ENCODE data around the gene ELMO1.

The ELMO1 gene

GRCh38 chr7:37118004-37118403 is 330.7 kb downstream of the ELMO1 start:
- in situ Hi-C loops (cut with HindIII; ENCODE audit: low pct_unique_long_range_greater_than_20kb, low sequenced_read_pairs), result no loop called here
- no peak for TF ChIP-seq JUND (IDR thresholded peaks at IDR 0.05; ENCODE audit: low read depth)
- DNase-seq (ENCODE audit: low read depth in 1 of 2, low spot score in 1 of 2), result no peak

- no peak for TF ChIP-seq JUND (IDR thresholded peaks at IDR 0.05; ENCODE audit: low read depth)
- in situ Hi-C loops (cut with HindIII; ENCODE audit: low pct_unique_long_range_greater_than_20kb, low sequenced_read_pairs), result no loop called here
- no peak for DNase-seq (ENCODE audit: low read depth in 1 of 2, low spot score in 1 of 2)
Observed at GRCh38 chr7:37117292-37117691, 331.4 kb downstream of the ELMO1 start.

- no peak for TF ChIP-seq JUND (IDR thresholded peaks at IDR 0.05; ENCODE audit: low read depth)
- no peak for DNase-seq (ENCODE audit: low read depth in 1 of 2, low spot score in 1 of 2)
- in situ Hi-C loops (cut with HindIII; ENCODE audit: low pct_unique_long_range_greater_than_20kb, low sequenced_read_pairs), result no loop called here
Observed at GRCh38 chr7:37116093-37116701, 332.5 kb downstream of the ELMO1 start.

DNA sequence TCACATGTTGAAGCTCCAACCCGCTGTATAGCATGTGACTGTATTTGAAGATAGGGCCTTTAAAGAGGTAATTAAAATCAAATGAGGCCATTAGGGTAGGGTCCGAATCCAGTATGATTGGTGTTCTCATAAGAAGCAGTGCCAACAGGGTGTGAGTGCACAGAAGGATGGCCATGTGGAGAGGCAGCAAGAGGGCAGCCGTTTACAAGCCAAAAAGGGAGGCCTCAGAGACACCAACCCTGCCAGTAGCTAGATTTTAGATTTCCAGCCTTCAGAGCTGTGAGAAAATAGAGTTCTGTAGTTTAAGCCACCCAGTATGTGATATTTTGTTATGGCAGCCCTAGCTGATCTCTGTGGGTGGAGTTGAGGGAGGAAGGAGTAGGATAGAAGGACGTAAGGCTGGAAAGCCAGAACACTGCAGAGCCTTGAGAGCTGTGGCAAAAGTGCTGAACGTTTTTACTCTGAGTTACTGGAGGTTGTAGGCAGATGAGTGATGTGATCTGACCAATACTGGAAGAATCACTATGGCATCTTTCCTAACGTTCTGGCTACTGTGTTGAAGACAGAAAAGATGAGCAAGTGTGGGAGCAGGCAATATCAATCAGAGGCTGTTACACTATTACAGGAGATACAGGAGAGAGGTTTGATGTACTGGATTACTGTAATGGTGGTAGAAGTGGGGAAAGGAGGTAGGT is 334.9 kb downstream of the ELMO1 start:
- no peak for TF ChIP-seq JUND (IDR thresholded peaks at IDR 0.05; ENCODE audit: low read depth)
- DNase-seq (ENCODE audit: low read depth in 1 of 2, low spot score in 1 of 2), result no peak
- in situ Hi-C loops (cut with HindIII; ENCODE audit: low pct_unique_long_range_greater_than_20kb, low sequenced_read_pairs), result no loop called here

GRCh38 chr7:37112876-37113275 is 335.8 kb downstream of the ELMO1 start:
- peak in 1 of 2 experiments; percentile 28 for DNase-seq (ENCODE audit: low read depth in 1 of 2, low spot score in 1 of 2)
- in situ Hi-C loops (cut with HindIII; ENCODE audit: low pct_unique_long_range_greater_than_20kb, low sequenced_read_pairs), result no loop called here
- TF ChIP-seq JUND (IDR thresholded peaks at IDR 0.05; ENCODE audit: low read depth), result no peak

DNA sequence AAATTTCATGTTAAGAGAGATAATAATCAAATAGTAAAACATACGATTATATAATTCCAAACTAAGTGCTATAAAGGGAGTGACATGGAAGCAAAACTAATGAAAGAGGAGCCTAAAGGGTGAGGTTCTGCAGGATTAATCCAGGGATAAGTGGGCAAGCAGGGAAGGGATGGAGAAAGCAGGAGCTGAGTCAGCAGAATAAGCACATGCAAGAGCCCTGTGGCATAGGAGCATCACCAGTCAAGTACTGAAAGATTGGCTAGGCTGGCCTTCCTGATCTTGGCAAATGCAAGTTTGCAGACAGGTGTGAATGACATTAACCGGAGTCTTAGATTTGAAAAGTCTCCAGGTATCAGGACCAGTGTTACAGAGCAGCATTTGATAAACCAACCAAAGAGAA is 336.4 kb downstream of the ELMO1 start:
- DNase-seq (ENCODE audit: low read depth in 1 of 2, low spot score in 1 of 2), result no peak
- in situ Hi-C loops (cut with HindIII; ENCODE audit: low pct_unique_long_range_greater_than_20kb, low sequenced_read_pairs), result no loop called here
- no peak for TF ChIP-seq JUND (IDR thresholded peaks at IDR 0.05; ENCODE audit: low read depth)

GRCh38 chr7:37111459-37111858 is 337.2 kb downstream of the ELMO1 start:
- DNase-seq (ENCODE audit: low read depth in 1 of 2, low spot score in 1 of 2), result no peak
- TF ChIP-seq JUND (IDR thresholded peaks at IDR 0.05; ENCODE audit: low read depth), result no peak
- in situ Hi-C loops (cut with HindIII; ENCODE audit: low pct_unique_long_range_greater_than_20kb, low sequenced_read_pairs), result no loop called here

DNA sequence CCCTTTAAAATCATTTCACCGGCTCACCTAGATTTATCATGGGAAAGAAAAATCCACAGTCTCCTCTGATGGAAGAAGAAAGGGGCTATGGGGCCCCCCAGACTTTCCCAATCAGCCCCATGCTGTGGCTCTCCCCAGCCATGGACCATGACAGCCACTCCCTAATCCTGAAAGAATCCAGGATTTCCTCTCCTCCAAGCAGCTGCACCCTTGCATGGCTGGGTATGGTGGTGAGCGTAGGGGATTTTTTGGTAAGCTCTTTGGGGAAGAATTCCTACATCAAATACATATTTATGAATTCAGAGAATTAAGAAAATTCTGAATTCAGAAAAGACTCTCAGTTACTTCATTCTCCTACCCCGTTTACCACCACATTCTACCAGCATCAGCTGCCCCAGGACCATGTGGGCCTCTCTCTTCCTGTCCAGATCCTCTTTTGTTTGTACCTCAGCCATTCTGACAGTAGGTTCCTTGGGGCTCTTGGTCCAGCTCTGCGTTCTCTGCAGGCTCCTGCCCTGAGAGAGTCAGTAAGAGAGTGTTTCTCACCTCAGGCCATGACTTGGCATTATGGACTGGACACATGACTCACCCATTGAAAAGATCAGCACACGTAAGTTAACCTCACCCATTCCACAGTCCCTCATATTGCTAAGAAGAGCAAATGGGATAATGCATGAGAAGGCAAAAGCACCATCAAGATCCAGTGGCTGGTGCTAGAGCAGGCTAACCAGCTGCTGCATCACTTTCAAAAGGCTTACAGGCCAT is 337.8 kb downstream of the ELMO1 start:
- TF ChIP-seq JUND (IDR thresholded peaks at IDR 0.05; ENCODE audit: low read depth), result no peak
- in situ Hi-C loops (cut with HindIII; ENCODE audit: low pct_unique_long_range_greater_than_20kb, low sequenced_read_pairs), result no loop called here
- no peak for DNase-seq (ENCODE audit: low read depth in 1 of 2, low spot score in 1 of 2)

GRCh38 chr7:37109843-37110242 is 338.8 kb downstream of the ELMO1 start:
- no peak for TF ChIP-seq JUND (IDR thresholded peaks at IDR 0.05; ENCODE audit: low read depth)
- in situ Hi-C loops (cut with HindIII; ENCODE audit: low pct_unique_long_range_greater_than_20kb, low sequenced_read_pairs), result no loop called here
- DNase-seq (ENCODE audit: low read depth in 1 of 2, low spot score in 1 of 2), result peak; percentile 18 to 35

DNA sequence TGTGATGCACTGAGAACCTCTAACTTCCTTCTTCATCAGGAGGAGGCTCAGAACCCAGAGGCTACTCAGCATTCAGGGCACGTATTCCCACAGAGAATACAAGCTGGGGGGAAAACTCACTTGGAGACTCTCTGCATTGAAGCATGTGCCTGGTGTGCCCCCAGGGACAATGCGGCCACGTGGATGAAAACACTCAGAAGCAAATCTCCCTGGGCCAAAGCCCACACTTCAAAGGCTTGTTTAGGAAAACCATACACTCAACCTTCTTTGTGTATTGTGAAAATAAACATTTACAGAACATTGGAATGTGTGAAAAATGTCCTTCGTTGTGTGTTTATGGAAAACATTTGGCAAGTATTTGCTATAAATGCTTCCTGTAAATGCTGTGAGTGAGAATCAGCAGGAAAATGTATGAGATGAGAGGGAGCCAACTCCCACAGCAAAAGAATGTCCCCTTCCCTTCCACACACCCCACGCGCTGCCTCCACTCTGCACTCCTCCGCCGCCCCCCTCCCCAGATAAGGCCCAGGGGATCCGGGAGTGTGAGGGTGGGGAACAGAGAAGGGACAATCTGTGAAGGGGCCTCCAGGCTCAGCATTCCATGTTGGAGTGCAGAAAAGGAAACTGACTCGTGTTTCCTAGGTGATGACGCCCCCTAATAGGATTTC is 339.5 kb downstream of the ELMO1 start:
- no peak for TF ChIP-seq JUND (IDR thresholded peaks at IDR 0.05; ENCODE audit: low read depth)
- peak in 1 of 2 experiments; percentile 11 for DNase-seq (ENCODE audit: low read depth in 1 of 2, low spot score in 1 of 2)
- in situ Hi-C loops (cut with HindIII; ENCODE audit: low pct_unique_long_range_greater_than_20kb, low sequenced_read_pairs), result no loop called here

- in situ Hi-C loops (cut with HindIII; ENCODE audit: low pct_unique_long_range_greater_than_20kb, low sequenced_read_pairs), result no loop called here
- no peak for TF ChIP-seq JUND (IDR thresholded peaks at IDR 0.05; ENCODE audit: low read depth)
- DNase-seq (ENCODE audit: low read depth in 1 of 2, low spot score in 1 of 2), result no peak
Observed at GRCh38 chr7:37108615-37109014, 340.0 kb downstream of the ELMO1 start.

DNA sequence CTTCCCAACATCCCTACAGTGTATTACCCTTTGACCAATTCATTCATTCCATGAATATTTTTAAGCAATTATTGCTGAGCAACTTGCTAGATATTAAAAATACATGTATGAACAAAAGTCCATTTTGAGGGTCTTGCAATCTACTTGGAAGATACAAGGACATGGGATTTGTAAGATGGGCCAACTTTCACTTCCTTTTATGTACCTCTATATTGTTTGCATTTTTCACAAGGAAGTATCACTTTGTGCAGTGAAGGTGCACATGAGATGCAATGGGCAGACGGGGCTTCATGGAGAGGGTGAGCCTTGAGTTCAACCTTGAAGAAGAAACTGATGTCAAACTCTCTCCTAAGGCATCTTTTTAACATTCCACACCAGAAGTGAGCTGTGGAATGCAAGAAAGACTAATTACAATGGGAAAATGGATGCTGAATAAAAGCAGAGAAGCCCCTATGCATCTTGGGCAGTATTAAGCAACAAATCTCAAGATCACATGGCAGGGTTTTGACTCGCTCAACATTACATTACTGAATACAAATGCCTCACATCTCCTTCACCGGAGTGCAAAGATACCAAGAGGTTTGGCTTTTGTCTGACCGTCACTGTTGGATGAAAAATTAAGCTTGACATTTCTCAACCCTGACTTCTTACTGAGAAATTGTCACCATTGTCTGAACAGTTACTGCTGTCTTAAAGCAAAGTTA is 341.5 kb downstream of the ELMO1 start:
- no peak for DNase-seq (ENCODE audit: low read depth in 1 of 2, low spot score in 1 of 2)
- in situ Hi-C loops (cut with HindIII; ENCODE audit: low pct_unique_long_range_greater_than_20kb, low sequenced_read_pairs), result no loop called here
- no peak for TF ChIP-seq JUND (IDR thresholded peaks at IDR 0.05; ENCODE audit: low read depth)
